Thoracic aorta (tissue), 2 donors: ENCODE measurements around the gene NDRG2. TPM values are rescaled to one million over a fixed set of nuclear protein-coding genes. Genes with fewer than 3 reads are reported as not detected.

Source experiments
- ATAC-seq: fragments of 150-250 bp; one replicate; pipeline ENCODE4 v1.8.0; 2017; ENCODE audit warnings: low read depth; ENCODE audit not compliant: insufficient number of reproducible peaks, low FRiP score
- DNase-seq: peaks from one replicate; pipeline ENCODE4 v3.0.0-alpha.2; 2020; ENCODE audit warnings: low spot score
- H3K27ac ChIP-seq, 2 donors: fragments of 200-600 bp; sonication (generic); 1 replicate in 1 of 2; 2 replicates in 1 of 2; pipeline ENCODE4 v1.5.1; 2016; ENCODE audit warnings: mild to moderate bottlenecking in 2 of 2, moderate library complexity in 2 of 2
- H3K27me3 ChIP-seq: fragments of 200-600 bp; sonication (generic); replicated peaks from 2 replicates; pipeline ENCODE4 v1.6.0; 2016; ENCODE audit warnings: mild to moderate bottlenecking; ENCODE audit not compliant: insufficient read depth
- H3K36me3 ChIP-seq: fragments of 200-600 bp; sonication (generic); one replicate; pipeline ENCODE4 v1.5.1; 2016
- H3K4me1 ChIP-seq, 2 donors: fragments of 200-600 bp; sonication (generic); 1 replicate in 1 of 2; 2 replicates in 1 of 2; pipeline versions ENCODE4 v1.5.1 to v1.6.0; 2016; ENCODE audit warnings: low read depth in 2 of 2, mild to moderate bottlenecking in 1 of 2; ENCODE audit not compliant: control insufficient read depth in 1 of 2
- H3K4me3 ChIP-seq: fragments of 200-600 bp; sonication (generic); 2 replicates; pipeline ENCODE4 v1.5.1; 2016; ENCODE audit warnings: mild to moderate bottlenecking
- H3K9me3 ChIP-seq: fragments of 200-600 bp; sonication (generic); 2 replicates; pipeline ENCODE4 v1.5.1; 2016
- CTCF ChIP-seq: fragments of 200-600 bp; sonication (generic); IDR thresholded peaks from one replicate; pipeline ENCODE4 v1.5.1; 2019; ENCODE audit warnings: antibody characterized with exemption
- total RNA-seq, 2 donors: library from RNA; depleted of rRNA; stranded (reverse); fragments of >200 nt; gene quantifications; one replicate each; pipeline versions ENCODE4 v1.1.0 to v1.2.3, GENCODE V29; 2016

The NDRG2 gene
- total RNA-seq, 2 donors from 2014 or later, result 139 TPM

- ATAC-seq, result no peak
- no peak overlapping the region for H3K27ac ChIP-seq
- H3K36me3 ChIP-seq, result no peaks in the 10 kb centered on the region
- DNase-seq, result no peak
- H3K4me3 ChIP-seq, result no peak overlapping the region
- no peaks in the 10 kb centered on the region for H3K9me3 ChIP-seq
- no peak for TF ChIP-seq CTCF
- H3K4me1 ChIP-seq, result peaks cover 0 to under 1% of the 10 kb centered on the region in 2 donors
- no peaks in the 10 kb centered on the region for H3K27me3 ChIP-seq
These were observed 44.0 kb downstream of the NDRG2 start for GRCh38 chr14:20980906-20981305.

GRCh38 chr14:20978687-20979086 is 46.2 kb downstream of the NDRG2 start:
- no peak for TF ChIP-seq CTCF

GRCh38 chr14:20976291-20976690 is 48.6 kb downstream of the NDRG2 start:
- H3K4me1 ChIP-seq, result peaks cover 0 to 18% of the 10 kb centered on the region in 2 donors
- H3K27me3 ChIP-seq, result no peaks in the 10 kb centered on the region
- DNase-seq (no peak), ATAC-seq (no peak)
- no peaks in the 10 kb centered on the region for H3K9me3 ChIP-seq
- H3K4me3 ChIP-seq, result no peak overlapping the region
- no peaks in the 10 kb centered on the region for H3K36me3 ChIP-seq
- H3K27ac ChIP-seq, result no peak overlapping the region
- TF ChIP-seq CTCF, result no peak

More at GRCh38 chr14:20978687-20979086, 46.2 kb downstream of the NDRG2 start:
- H3K4me1 ChIP-seq, result peaks cover 0 to 14% of the 10 kb centered on the region in 2 donors
- no peak overlapping the region for H3K27ac ChIP-seq
- H3K36me3 ChIP-seq, result no peaks in the 10 kb centered on the region
- H3K9me3 ChIP-seq, result no peaks in the 10 kb centered on the region
- no peaks in the 10 kb centered on the region for H3K27me3 ChIP-seq
- no peak for ATAC-seq
- H3K4me3 ChIP-seq, result no peak overlapping the region
- no peak for DNase-seq

GRCh38 chr14:20973501-20973900 is 51.4 kb downstream of the NDRG2 start:
- H3K36me3 ChIP-seq, result no peaks in the 10 kb centered on the region
- H3K27me3 ChIP-seq, result no peaks in the 10 kb centered on the region
- DNase-seq (no peak), ATAC-seq (no peak)
- no peaks in the 10 kb centered on the region for H3K9me3 ChIP-seq
- H3K4me1 ChIP-seq, result peaks cover 4 to 23% of the 10 kb centered on the region in 2 donors
- H3K4me3 ChIP-seq, result no peak overlapping the region
- TF ChIP-seq CTCF, result no peak
- no peak overlapping the region for H3K27ac ChIP-seq

GRCh38 chr14:20971705-20972021 is 53.2 kb downstream of the NDRG2 start:
- H3K4me3 ChIP-seq, result peak overlapping the region; percentile 93
- TF ChIP-seq CTCF, result no peak
- ATAC-seq (no peak), DNase-seq (no peak)
- H3K36me3 ChIP-seq, result no peaks in the 10 kb centered on the region
- no peaks in the 10 kb centered on the region for H3K27me3 ChIP-seq
- H3K4me1 ChIP-seq, result peaks cover 4 to 23% of the 10 kb centered on the region in 2 donors
- peak overlapping the region; percentile 27 to 70 for H3K27ac ChIP-seq
- no peaks in the 10 kb centered on the region for H3K9me3 ChIP-seq
